HG03571 (cell line): ENCODE data around the gene FUOM.
A peak's percentile ranks its signal among the peaks of the same experiment; 100 is the strongest.
"Not testable (repeated sequence)": the region's sequence is repeated elsewhere in the genome, so short reads cannot be mapped to it uniquely, and the experiment has no call there.

Experiments used
- ATAC-seq: cut with Tn5 transposase; IDR thresholded peaks from one replicate; pipeline ENCODE4 v1.9.1; 2021; ENCODE audit not compliant: unreplicated experiment

Gene FUOM

GRCh38 chr10:133335246-133336117 lies 22.3 kb downstream of the FUOM start:
- no peak for ATAC-seq

DNA sequence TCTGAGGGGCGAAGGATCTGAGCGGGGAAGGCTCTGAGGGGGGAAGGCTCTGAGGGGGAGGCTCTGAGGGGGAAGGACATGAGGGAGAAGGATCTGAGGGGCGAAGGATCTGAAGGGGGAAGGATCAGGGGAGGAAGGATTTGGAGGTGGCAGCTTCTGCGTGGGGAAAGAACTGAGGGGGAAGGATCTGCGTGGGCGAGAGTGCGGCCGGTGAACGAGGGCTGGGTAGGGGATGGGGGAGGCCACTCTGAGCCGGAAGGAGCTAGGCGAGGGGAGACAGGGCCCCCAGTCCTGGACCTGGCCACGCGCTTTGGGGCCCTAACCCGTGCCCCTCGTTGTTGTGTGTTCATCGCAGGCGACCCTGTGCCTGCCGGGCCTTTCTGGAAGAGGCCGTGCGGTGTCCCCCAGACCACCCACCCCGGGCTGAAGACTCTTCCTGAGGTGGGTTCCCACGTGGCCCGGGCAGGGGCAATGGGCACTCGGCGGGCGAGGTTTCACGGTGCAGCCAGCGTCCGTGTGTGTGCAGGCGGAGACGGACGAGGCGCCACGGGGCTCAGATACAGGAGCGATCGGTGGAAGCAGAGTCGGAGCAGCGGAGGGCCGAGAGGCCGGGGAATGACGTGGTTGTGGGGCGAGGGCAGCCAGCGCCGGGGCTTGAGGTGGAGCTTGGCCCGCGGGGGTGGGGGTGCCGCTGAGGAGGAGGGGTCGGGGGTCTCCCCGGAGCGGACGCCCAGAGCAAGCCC lies 23.1 kb downstream of the FUOM start:
- no peak for ATAC-seq

- no peak for ATAC-seq
Measured at GRCh38 chr10:133332936-133333699, 24.7 kb downstream of the FUOM start.

- ATAC-seq = peak; percentile 75
Measured at GRCh38 chr10:133329491-133330202, 28.2 kb downstream of the FUOM start.

DNA sequence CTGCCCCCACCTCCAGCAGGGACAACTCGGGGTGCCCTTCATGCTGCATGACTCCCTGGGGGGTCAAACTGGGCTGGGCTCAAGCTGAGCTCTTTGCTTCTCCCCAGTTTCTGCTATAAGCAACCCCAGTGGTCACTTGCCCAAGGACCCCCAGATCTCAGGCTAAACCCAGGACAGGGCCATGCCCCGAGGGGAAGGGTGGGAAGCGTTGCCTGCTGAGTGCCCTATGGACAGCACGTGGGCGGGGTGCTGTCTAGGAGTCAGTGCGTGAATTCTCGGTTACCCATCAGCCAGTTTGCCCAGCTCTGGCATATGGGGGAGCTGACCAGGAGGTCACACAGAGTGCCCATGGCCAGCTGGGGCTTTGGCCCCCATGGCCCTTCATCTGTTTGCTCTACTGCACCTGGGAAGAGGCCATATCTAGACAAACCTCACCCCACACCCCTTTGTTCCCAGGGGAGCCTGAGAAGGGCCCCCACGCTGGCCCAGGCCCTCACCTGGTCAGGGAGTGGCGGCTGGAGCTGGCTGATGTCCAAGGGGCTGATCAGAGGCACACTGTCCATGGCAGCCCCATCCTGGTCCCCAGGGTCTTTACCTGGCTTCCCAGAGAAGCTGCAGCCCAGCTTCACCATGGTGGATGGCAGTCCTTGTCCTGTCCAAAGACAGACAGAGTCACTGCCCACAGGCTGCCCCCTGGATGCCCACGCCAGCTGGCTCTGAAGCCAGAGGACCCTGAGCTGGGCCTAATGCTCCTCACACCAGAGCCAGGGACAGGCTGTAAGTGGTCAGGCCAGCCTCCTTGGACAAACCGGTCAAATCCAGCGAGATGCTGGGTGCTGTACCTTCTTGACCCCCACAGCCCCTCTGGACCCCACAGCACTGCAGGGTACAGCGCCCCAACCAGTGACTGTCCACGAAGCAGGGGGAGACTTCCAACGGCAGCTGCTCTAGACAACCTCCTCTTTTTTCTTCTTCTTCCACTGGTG lies 29.2 kb downstream of the FUOM start:
- no peak for ATAC-seq

GRCh38 chr10:133327651-133328357 lies 30.0 kb downstream of the FUOM start:
- no peak for ATAC-seq

GRCh38 chr10:133326745-133327650 lies 30.8 kb downstream of the FUOM start:
- ATAC-seq = no peak

- ATAC-seq = no peak
Measured at GRCh38 chr10:133326223-133326551, 31.6 kb downstream of the FUOM start.

GRCh38 chr10:133325440-133326222 lies 32.2 kb downstream of the FUOM start:
- ATAC-seq = no peak

DNA sequence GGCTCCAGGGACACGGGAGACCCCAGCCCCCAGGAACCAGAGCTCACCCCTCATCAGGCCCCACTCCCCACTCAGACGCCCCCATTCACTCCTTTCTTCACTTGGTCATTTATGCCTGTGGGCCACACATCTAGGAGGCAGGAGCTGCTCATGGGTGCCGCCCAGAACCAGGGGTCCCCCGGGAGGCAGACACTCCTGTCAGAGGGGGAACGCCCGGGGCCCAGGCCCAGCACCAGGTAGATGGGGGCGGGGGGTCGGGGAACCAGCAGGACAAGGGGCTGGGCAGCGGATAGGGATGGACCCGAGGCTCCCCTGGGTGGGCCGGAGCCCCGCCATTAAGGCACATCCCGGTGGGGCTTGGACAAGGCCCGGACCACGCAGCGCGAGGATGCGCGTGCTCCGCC lies 33.0 kb downstream of the FUOM start:
- no peak for ATAC-seq

GRCh38 chr10:133324198-133324792 lies 33.5 kb downstream of the FUOM start:
- ATAC-seq = no peak

DNA sequence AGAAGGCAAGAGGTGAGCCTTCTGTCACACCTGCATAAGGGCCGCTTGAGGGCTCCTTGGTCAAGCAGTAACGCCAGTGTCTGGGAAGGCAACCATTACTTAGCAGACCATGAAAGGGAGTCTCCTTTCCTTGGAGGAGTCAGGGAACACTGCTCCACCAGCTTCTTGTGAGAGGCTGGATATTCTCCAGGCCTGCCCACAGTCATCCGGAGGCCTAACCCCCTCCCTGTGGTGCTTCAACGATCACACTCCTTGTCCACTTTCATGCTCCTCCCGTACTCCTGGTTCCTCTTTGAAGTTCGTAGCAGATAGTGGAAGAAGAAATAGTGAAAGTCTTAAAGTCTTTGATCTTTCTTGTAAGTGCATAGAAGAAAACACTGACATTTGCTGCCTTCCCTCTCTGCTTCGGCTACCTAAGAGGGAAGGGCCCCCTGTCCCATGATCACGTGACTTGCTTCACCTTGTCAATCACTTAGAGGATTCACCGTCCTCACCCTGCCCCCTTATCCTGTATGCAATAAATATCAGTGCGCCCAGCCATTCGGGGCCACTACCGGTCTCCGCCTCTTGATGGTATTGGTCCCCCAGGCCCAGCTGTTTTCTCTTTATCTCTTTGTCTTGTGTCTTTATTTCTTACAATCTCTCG lies 35.6 kb downstream of the FUOM start:
- ATAC-seq = not testable (repeated sequence)

DNA sequence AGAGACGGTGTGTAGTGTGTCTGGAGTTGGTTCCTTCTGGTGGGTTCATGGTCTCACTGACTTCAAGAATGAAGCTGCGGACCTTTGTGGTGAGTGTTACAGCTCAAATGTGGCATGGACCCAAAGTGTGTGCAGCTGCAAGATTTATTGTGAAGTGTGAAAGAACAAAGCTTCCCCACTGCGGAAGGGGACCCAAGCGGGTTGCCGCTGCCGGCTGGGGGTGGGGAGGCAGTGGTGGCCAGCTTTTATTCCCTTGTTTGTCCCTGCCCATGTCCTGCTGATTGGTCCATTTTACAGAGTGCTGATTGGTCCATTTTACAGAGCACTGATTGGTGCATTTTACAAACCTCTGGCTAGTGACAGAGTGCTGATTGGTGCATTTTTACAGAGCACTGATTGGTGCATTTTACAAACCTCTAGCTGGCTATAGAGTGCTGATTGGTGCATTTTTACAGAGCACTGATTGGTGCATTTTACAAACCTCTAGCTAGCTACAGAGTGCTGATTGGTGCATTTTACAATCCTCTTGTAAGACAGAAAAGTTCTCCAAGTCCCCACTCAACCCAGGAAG lies 36.9 kb downstream of the FUOM start:
- ATAC-seq = not testable (repeated sequence)

DNA sequence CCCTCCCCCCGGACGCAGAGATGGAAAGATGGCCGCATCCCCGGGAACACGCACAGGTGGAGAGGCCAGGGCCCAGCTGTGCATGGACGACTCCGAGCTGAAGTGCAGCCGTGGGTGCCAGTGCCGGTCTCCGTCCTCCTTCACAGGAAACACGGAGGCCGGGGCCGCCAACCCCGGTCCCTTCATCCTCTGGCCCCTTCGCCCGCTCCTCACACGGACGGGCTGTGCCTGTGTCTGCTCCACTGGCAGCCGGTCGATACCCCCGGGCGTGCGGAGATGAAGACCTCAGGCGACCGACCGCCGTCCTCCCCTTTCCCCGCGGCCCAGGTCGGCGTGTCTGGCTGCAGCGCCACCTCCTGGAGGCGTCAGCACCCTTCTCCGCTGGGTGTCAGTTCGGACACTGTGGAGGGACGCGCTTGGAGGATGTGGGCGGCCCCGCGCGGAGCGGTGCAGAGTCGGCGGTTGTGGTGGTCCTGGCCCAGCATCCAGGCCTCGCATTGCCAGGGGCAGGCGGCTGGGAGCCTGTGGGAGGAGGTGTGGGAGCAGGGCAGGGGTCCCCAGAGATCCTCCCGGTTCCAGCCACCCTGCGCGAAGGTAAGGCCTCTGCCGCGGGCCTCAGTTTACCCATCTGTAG lies 39.2 kb downstream of the FUOM start:
- peak; percentile 91 for ATAC-seq

DNA sequence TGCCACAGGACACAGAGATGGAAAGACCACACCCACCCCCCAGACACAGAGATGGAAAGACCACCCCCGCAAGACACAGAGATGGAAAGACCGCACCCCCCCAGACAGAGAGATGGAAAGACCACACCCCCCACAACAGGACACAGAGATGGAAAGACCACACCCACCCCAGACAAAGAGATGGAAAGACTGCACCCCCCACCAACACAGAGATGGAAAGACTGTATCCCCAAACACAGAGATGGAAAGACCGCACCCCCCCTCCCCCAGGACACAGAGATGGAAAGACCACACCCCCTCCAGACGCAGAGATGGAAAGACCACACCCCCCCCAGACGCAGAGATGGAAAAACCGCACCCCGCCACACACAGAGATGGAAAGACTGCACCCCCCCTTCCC lies 41.1 kb downstream of the FUOM start:
- ATAC-seq = no peak

DNA sequence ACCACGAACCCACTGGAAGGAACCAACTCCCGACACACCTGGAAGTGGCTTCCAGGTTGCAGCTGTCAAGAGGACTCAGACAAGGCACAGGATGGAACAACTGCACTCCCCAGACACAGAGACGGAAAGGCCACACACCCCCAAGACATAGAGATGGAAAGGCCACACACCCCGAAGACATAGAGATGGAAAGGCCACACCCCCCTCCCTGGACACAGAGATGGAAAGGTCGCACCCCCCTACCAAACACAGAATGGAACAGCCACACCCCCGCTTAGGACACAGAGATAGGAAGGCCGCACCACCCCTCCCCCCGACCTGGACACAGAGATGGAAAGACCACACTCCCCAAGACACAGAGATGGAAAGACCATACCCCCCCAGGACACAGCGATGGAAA lies 41.6 kb downstream of the FUOM start:
- ATAC-seq = no peak
